HG03460 (cell line): ENCODE measurements around the gene SLC12A6.
A peak's percentile ranks its signal among the peaks of the same experiment; 100 is the strongest.

ENCODE experiments used
- ATAC-seq: cut with Tn5 transposase; IDR thresholded peaks from one replicate; pipeline ENCODE4 v1.9.1; 2021; ENCODE audit not compliant: unreplicated experiment

The SLC12A6 gene

DNA sequence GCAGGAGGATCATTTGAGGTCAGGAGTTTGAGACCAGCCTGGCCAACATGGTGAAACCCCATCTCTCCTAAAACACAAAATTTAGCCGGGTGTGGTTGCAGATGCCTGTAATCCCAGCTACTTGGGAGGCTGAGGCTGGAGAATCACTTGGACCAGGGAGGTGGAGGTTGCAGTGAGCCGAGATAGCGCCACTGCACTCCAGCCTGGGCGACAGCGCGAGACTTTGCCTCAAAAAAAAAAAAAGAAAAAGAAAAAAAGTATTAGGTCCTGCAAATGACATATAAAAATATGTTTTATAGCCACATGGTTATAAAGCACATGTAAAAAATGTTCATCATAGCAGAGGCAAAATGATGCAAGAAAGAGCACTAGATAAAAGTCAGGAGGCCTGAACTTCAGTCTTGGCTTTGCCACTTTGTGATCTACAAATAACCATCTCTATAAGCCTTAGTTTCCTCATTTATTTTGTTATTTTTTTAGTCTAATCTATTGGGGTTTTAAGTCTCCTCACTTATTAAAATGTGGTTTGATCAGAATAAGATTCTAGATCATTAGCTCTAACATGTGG is 4.9 kb downstream of the SLC12A6 start:
- ATAC-seq = no peak

DNA sequence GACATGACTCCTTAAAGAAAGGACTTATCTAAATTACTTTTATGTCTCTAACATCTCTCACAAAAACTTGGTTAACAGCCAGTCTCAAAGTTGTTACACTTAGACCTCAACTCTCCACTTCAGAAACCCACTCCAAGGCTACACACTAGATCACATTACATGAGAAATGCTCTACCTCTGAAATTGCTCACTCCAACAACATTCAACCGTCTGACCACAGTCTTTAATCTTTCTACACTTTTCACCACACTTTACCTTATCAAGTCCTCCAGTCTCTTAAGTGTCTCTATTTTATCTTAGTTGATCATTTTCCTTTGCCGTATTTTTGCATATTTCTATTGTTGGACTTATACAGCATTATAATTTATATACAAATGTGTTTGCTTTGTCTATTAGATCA is 5.8 kb downstream of the SLC12A6 start:
- no peak for ATAC-seq

DNA sequence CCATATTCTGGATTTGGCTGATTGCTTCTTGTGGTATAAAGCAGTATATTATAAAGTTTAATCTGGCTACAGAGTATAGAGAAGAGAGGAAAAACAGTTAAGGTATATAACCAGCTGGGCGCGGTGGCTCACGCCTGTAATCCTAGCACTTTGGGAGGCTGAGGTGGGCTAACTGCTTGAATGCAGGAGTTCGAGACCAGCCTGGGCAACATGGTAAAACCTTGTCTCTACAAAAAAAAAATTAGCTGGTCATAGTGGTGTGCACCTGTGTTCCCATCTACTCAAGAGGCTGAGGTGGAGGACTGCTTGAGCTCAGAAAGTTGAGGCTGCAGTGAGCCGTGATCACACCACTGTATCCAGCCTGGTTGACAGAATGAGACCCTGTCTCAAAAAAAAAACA is 7.3 kb downstream of the SLC12A6 start:
- ATAC-seq = no peak

GRCh38 chr15:34329006-34329405 is 8.6 kb downstream of the SLC12A6 start:
- no peak for ATAC-seq

DNA sequence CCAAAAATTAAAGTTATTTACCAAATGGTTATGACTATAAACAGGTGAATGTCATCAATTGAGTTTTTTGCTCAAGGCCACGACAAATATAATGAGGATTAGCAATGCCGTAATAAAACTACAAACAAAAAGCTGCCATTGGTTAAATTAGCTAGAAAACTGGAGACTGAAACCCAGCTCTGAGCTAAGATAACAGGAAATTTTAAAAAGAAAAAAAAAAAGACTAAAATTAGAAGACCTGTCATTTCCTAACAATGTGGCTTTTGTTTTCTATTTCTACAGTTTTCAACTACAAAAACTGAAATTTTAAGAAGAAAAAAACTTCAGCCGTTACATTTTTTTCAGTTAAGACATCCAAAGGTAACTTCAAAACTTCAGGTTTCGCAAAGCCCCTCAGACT is 9.7 kb downstream of the SLC12A6 start:
- no peak for ATAC-seq

- no peak for ATAC-seq
Observed at GRCh38 chr15:34325368-34325767, 12.2 kb downstream of the SLC12A6 start.

GRCh38 chr15:34324933-34325332 is 12.6 kb downstream of the SLC12A6 start:
- ATAC-seq = no peak

DNA sequence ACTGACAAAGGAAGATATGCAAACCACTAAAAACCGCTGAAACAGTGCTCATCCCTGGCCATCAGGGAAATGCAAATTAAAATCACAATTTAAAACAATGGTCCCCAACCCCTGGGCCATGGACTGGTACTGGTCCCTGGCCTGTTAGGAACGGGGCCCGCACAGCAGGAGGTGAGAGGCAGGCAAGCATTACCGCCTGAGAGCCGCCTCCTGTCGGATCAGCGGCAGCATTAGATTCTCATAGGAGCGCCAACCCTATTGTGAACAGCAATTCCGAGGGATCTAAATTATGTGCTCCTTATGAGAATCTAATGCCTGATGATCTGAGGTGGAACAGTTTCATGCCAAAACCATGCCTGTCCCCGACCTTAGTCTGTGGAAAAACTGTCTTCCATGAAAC is 14.4 kb downstream of the SLC12A6 start:
- no peak for ATAC-seq

DNA sequence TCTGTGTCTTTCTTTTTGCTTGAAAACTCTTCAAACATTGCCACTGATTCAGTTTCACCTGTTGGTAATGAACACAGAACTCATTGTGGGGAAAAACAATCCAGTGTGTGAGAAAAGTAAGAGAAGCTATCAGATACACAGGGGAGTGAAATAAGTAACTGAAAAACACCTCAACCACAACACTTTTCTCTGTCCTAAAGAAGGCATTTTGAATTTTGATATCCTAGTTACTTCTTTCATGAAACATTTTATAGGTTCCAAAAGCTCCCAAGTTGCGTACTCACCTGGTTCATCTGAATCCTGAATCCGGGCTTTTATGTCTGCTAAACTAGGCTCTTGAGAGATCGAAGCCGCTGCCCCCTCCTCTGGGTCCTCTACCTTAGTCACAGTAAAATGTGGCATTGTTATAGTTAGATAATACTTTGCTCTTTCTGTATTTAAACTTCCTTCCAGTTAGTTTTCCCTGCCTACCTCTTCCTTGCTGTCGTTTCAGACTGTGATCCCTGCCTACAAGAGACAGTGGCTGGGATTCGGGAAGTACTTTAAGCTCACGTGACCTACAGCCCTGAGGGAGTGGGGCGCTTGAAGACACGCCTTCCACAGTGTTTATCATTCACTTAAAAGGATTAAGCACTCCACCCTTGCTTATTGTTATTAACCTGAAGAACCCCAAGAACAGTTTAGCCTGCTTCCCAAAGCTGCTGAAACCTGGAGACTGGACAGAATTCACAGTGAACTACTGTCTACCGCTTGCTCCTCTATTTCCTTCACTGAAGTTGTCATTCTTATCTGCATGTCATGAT is 19.1 kb downstream of the SLC12A6 start:
- ATAC-seq = peak; percentile 69

GRCh38 chr15:34314491-34315490 is 22.8 kb downstream of the SLC12A6 start:
- no peak for ATAC-seq

- ATAC-seq = no peak
Observed at GRCh38 chr15:34311563-34311962, 26.0 kb downstream of the SLC12A6 start.

GRCh38 chr15:34304613-34305012 is 33.0 kb downstream of the SLC12A6 start:
- no peak for ATAC-seq

DNA sequence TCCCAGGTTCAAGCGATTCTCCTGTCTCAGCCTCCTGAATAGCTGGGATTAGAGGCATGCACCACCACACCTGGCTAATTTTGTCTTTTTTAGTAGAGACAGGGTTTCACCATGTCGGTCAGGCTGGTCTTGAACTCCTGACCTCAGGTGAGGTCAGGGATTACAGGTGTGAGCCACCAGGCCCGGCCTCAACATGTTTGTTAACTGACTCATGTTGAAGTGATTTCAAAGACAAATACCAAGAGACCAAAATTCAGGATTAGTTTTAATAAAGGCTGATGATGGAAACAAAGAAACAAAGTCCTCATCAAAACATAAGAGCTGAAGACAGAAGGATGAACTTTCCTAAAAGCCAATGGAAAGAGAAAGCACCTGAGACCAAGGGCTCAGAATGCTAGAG is 36.5 kb downstream of the SLC12A6 start:
- ATAC-seq = no peak

DNA sequence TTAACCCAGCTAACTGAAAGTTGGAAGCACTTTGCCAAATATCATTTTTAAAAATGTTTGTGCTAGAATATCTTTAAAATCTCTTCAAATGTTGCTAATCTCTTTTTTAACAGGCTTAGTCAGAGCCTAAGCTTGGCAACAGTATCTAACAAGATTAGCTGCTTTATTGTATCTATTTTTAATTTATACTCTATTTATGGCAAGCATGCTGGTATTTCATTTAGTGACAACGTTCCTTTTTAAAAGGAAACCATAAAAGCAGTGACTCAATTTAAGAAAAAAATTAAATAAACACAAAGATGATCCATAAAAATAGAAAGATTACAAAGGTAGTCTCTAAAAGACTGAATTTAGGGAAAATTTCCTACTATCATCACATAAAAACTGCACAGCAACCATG is 40.5 kb downstream of the SLC12A6 start:
- no peak for ATAC-seq

DNA sequence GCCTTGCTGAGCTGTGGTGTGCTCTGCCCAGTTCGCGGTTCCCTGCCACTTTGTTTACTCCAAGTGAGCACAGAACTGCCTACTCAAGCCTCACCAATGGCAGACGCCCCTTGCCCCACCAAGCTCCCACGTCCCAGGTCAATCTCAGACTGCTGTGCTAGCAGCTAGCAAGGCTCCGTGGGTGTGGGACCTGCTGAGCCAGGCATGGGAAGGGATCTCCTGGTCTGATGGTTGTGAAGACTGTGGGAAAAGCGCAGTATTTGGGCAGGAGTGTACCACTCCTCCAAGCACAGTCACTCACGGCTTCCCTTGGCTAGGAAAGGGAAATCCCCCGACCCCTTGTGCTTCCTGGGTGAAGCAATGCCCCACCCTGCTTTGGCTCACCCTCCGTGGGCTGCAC is 45.0 kb downstream of the SLC12A6 start:
- ATAC-seq = no peak

DNA sequence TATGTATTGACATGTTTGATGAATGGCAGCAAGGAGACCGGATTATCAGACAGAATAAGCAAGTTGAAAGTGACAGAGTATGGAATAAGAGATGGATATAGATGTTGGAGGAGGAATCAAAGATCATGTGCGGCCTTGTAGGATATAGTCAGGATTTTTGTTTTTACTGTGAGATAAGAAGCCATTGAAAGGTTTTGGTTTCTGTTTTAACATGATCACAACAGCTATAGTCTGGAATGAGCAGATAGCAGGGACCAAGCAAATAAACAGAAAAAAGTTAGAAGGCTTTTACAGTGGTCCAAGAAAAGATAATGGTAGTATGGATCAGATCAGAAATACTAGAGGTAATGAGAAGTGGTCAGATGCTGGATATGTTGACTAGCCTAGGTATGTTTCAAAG is 52.6 kb downstream of the SLC12A6 start:
- no peak for ATAC-seq

DNA sequence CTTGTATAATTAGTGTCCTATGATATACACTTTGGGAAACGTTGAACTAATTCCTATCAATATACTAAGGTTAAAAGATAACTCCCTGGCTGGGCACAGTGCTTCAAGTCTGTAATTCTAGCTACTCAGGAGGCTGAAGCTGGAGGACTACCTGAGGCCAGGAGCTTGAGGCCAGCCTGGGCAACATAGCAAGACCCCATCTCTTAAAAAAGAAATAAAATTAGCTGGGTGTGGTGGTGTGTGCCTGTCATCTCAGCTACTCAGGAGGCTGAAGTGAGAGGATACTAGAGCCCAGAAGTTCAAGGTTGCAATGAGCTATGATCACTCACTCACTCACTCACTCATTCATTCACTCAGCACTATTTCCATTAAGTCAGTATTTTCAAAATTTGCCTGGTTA is 55.2 kb downstream of the SLC12A6 start:
- ATAC-seq = no peak

DNA sequence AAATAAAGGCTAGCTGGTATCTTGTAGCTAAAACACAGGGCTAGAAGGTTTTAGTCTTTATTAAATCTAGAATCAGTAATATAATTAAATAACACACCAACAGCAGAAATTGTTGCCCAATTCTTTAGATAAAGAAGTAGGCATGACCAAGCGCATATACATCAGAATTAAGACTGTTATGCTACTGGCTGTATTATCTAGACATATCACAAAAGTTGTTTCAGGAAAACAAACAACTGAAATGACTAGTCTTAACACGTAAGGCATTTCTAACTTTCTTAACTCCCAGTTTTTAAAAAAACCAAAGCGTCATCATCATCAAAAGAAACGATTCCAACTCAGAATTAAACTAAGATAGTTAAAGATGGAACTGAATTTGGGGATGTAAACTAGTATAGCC is 57.4 kb downstream of the SLC12A6 start:
- ATAC-seq = no peak

DNA sequence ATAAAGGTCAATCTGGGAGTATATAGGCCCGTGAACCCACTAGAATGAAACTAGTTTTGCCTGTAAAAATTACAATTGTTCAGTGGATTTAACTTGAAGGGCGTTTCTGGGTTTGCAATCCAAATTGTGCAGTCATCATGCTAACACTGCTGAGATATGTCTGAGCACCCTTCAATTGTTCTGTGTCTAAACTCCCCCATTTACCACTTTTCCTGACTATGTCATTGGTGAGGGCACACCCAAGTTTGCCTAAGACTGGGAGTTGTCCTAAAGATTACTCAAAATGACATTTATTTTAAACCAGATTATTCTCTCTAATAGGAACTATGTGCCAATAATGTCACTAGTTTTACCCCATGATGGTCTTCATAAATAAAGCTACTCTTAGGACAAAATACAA is 58.2 kb downstream of the SLC12A6 start:
- no peak for ATAC-seq

DNA sequence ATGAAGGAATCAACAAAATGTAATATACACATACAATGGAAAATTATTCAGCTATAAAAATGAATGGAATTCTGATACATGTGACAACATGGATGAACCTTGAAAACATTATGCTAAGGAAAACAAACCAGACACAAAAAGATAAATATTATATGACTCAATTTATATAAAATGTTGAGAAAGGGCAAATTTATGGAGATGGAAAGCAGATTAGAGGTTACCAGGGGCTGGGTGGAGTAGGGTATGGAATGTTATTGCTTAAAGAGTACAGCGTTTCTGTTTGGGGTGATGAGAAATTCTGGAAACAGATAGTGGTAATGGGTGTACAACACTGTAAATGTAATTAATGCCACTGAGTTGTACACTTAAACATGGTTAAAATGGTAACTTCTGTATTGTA is 61.9 kb downstream of the SLC12A6 start:
- ATAC-seq = no peak

GRCh38 chr15:34275154-34275553 is 62.4 kb downstream of the SLC12A6 start:
- no peak for ATAC-seq

DNA sequence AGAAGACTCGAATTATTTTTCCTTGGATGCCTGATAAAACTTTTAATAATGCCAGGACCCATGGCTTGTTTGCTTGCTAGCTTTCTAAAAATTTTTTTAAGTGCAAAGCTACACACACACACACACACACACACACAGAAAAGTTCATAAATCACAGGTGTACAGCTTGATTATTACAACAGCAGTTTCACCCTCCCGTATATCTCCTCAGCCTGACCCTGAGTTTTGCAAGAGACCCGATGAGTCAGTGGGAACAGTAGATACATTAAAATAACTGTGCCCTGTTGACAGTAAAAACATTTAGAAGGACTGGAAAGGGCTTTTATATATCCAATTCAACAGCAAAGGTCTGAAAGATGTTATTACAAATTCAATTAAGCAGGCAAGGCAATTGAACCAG is 66.1 kb downstream of the SLC12A6 start:
- no peak for ATAC-seq
